H9 (cell line): ENCODE measurements around the gene SSH3. TPM values are rescaled to one million over a fixed set of nuclear protein-coding genes. Genes with fewer than 3 reads are reported as not detected.

ENCODE experiments used
- DNase-seq: peaks from one replicate; pipeline ENCODE4 v3.0.0-alpha.2; 2017
- H2AFZ ChIP-seq: one replicate; pipeline ENCODE4 v1.6.1; 2013; ENCODE audit warnings: mild to moderate bottlenecking, low read length, control low read depth, moderate library complexity
- H2AK5ac ChIP-seq: 2 replicates; pipeline ENCODE4 v1.6.1; 2013; ENCODE audit warnings: low read length, control low read depth, mixed read lengths; ENCODE audit not compliant: insufficient read length
- H2BK120ac ChIP-seq: one replicate; pipeline ENCODE4 v1.6.1; 2013; ENCODE audit warnings: low read depth, mild to moderate bottlenecking, low read length, control low read depth, inconsistent platforms; ENCODE audit not compliant: poor library complexity, severe bottlenecking
- H2BK12ac ChIP-seq: 2 replicates; pipeline ENCODE4 v1.6.1; 2013; ENCODE audit warnings: low read length, control low read depth, mixed read lengths, low read depth; ENCODE audit not compliant: insufficient read length
- H2BK15ac ChIP-seq: 2 replicates; pipeline ENCODE4 v1.6.1; 2013; ENCODE audit warnings: low read depth, low read length, control low read depth
- H2BK20ac ChIP-seq: one replicate; pipeline ENCODE4 v1.6.1; 2013; ENCODE audit warnings: low read depth, mild to moderate bottlenecking, low read length, control low read depth, inconsistent platforms; ENCODE audit not compliant: poor library complexity, severe bottlenecking
- H2BK5ac ChIP-seq: 2 replicates; pipeline ENCODE4 v1.6.1; 2013; ENCODE audit warnings: low read length, control low read depth, mixed read lengths; ENCODE audit not compliant: insufficient read length
- H3K14ac ChIP-seq: 2 replicates; pipeline ENCODE4 v1.6.1; 2013; ENCODE audit warnings: low read length, control low read depth; ENCODE audit not compliant: insufficient read depth
- H3K18ac ChIP-seq: 2 replicates; pipeline ENCODE4 v1.6.1; 2013; ENCODE audit warnings: low read depth, mild to moderate bottlenecking, mixed read lengths, low read length, control low read depth; ENCODE audit not compliant: insufficient read length
- H3K23ac ChIP-seq: 2 replicates; pipeline ENCODE4 v1.6.1; 2013; ENCODE audit warnings: low read length, control low read depth, mixed read lengths, low read depth; ENCODE audit not compliant: insufficient read length
- H3K23me2 ChIP-seq: 2 replicates; pipeline ENCODE4 v1.6.1; 2013; ENCODE audit warnings: low read depth, mild to moderate bottlenecking, mixed read lengths, low read length, control low read depth; ENCODE audit not compliant: insufficient read length, poor library complexity, severe bottlenecking
- H3K27ac ChIP-seq: 2 replicates; pipeline ENCODE4 v1.5.1; 2013; ENCODE audit warnings: low read length, control low read depth, mixed read lengths, low read depth; ENCODE audit not compliant: insufficient read length
- H3K27me3 ChIP-seq: 2 replicates; pipeline ENCODE4 v1.6.1; 2013; ENCODE audit warnings: low read length, control low read depth, inconsistent platforms; ENCODE audit not compliant: insufficient read depth
- H3K4ac ChIP-seq: 2 replicates; pipeline ENCODE4 v1.6.1; 2013; ENCODE audit warnings: low read depth, mild to moderate bottlenecking, control low read depth, inconsistent platforms, low read length, moderate library complexity
- H3K4me1 ChIP-seq: 2 replicates; pipeline ENCODE4 v1.6.1; 2013; ENCODE audit warnings: low read length, control low read depth, inconsistent platforms; ENCODE audit not compliant: insufficient read depth
- H3K4me2 ChIP-seq: 2 replicates; pipeline ENCODE4 v1.6.1; 2013; ENCODE audit warnings: low read length, control low read depth, mixed read lengths; ENCODE audit not compliant: insufficient read length, insufficient read depth
- H3K56ac ChIP-seq: 2 replicates; pipeline ENCODE4 v1.6.1; 2013; ENCODE audit warnings: low read depth, mild to moderate bottlenecking, mixed read lengths, low read length, control low read depth; ENCODE audit not compliant: insufficient read length
- H3K79me1 ChIP-seq: 2 replicates; pipeline ENCODE4 v1.6.1; 2013; ENCODE audit warnings: low read depth, mild to moderate bottlenecking, moderate library complexity, low read length, control low read depth, inconsistent platforms; ENCODE audit not compliant: insufficient read depth, poor library complexity, severe bottlenecking
- H3K79me2 ChIP-seq: 2 replicates; pipeline ENCODE4 v1.6.1; 2013; ENCODE audit warnings: low read length, control low read depth, inconsistent platforms; ENCODE audit not compliant: insufficient read depth
- H3K9ac ChIP-seq: 2 replicates; pipeline ENCODE4 v1.6.1; 2013; ENCODE audit warnings: low read length, control low read depth, mixed read lengths; ENCODE audit not compliant: insufficient read length; ENCODE audit errors: extremely low read depth
- H3K9me3 ChIP-seq: one replicate; pipeline ENCODE4 v1.6.1; 2013; ENCODE audit warnings: low read depth, low read length, inconsistent platforms; ENCODE audit not compliant: control insufficient read depth
- H3T11ph ChIP-seq: one replicate; pipeline ENCODE4 v1.6.1; 2013; ENCODE audit warnings: mild to moderate bottlenecking, low read length, control low read depth, inconsistent platforms
- H4K20me1 ChIP-seq: one replicate; pipeline ENCODE4 v1.6.1; 2013; ENCODE audit not compliant: control insufficient read depth, insufficient read length, insufficient read depth
- H4K5ac ChIP-seq: 2 replicates; pipeline ENCODE4 v1.6.1; 2013; ENCODE audit warnings: low read depth, mild to moderate bottlenecking, mixed read lengths, low read length, control low read depth; ENCODE audit not compliant: insufficient read length
- H4K8ac ChIP-seq: replicated peaks from 2 replicates; pipeline ENCODE4 v1.6.1; 2013; ENCODE audit warnings: low read length, control low read depth, mixed read lengths, low read depth; ENCODE audit not compliant: insufficient read length
- H4K91ac ChIP-seq: 2 replicates; pipeline ENCODE4 v1.6.1; 2013; ENCODE audit warnings: low read depth, mild to moderate bottlenecking, moderate library complexity, mixed read lengths, low read length, control low read depth; ENCODE audit not compliant: insufficient read length
- H3K27ac Mint-ChIP-seq, 3 experiments: 2 replicates in 2 of 3; 3 replicates in 1 of 3; pipeline ENCODE4 v1.8.0; 2020 to 2021; ENCODE audit warnings: mixed read lengths in 3 of 3, mild to moderate bottlenecking in 1 of 3, moderate library complexity in 1 of 3
- H3K27me3 Mint-ChIP-seq: 2 replicates; pipeline ENCODE4 v1.8.0; 2021; ENCODE audit warnings: low read depth, mild to moderate bottlenecking, moderate library complexity, mixed read lengths
- H3K36me3 Mint-ChIP-seq, 3 experiments: 2 replicates in 2 of 3; 3 replicates in 1 of 3; pipeline ENCODE4 v1.8.0; 2020 to 2021; ENCODE audit warnings: low read depth in 3 of 3, mixed read lengths in 3 of 3; ENCODE audit not compliant: insufficient read depth in 1 of 3
- H3K4me1 Mint-ChIP-seq, 2 experiments: 2 replicates each; pipeline ENCODE4 v1.8.0; 2020; ENCODE audit warnings: mixed read lengths in 2 of 2
- H3K4me3 Mint-ChIP-seq, 2 experiments: 2 replicates in 1 of 2; 3 replicates in 1 of 2; pipeline ENCODE4 v1.8.0; 2020 to 2021; ENCODE audit warnings: mild to moderate bottlenecking in 2 of 2, mixed read lengths in 2 of 2, moderate library complexity in 1 of 2
- H3K9me3 Mint-ChIP-seq, 2 experiments: 2 replicates in 1 of 2; 3 replicates in 1 of 2; pipeline ENCODE4 v1.8.0; 2020; ENCODE audit warnings: mild to moderate bottlenecking in 2 of 2, mixed read lengths in 2 of 2, moderate library complexity in 1 of 2
- CTCF ChIP-seq: fragments of 200-600 bp; sonication (generic); conservative IDR thresholded peaks from 3 replicates; pipeline ENCODE4 v1.8.0; 2021; ENCODE audit warnings: antibody characterized with exemption, mild to moderate bottlenecking
- WGBS: extraction: QIAGEN DNeasy Blood & Tissue Kit; methylation state at CpG from one replicate; pipeline ENCODE4 v1.1.7; 2013; ENCODE audit warnings: missing lambda C conversion rate, low lambda C conversion rate, mixed read lengths; ENCODE audit not compliant: insufficient read length; ENCODE audit errors: extremely low coverage; 5-methylcytosine and 5-hydroxymethylcytosine counted together
- total RNA-seq: library from RNA; stranded (reverse); gene quantifications from 2 replicates; pipeline ENCODE4 v1.2.1, GENCODE V29; 2021

SSH3 gene
- total RNA-seq, 1 experiment from 2014 or later, result 42.2 TPM

DNA sequence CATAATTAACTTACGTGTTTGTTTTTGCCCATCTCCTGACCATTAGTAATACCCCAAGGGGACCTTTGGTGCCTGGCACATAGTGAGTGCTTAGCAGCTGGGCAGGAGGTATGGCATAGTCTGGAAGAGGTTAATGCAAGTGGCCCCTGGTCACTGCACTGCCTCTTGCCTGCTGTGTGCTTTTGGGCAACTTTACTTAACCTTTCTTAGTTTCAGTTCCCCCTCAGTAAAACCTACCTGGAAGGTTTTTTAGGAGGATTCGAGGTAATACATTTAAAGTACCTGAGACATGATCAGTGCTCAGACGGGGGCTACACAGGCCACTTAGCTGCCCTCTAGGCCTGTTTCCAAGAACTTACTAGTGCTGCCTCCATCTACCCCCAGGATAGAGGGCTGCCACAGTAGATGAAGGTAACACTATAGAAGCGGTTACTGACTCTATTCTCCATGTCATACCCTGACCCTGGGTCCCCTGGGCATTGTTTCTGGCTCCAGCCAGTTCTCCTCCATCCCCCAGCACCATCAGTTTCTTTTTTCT lies 46.7 kb downstream of the SSH3 start:
- Histone ChIP-seq H3K79me1 (no peaks in the 10 kb centered on the region), H3K23me2 (peaks cover 14% of the 10 kb centered on the region), H2BK12ac (no peak overlapping the region), H2BK120ac (no peak overlapping the region), H3K23ac (no peak overlapping the region), H3K9ac (no peak overlapping the region), H4K91ac (no peak overlapping the region), H3K14ac (no peak overlapping the region), H4K5ac (no peak overlapping the region), H3K56ac (no peak overlapping the region), H3K4ac (no peak overlapping the region), H2BK15ac (no peak overlapping the region), H4K8ac (no peak overlapping the region), H3K27me3 (no peaks in the 10 kb centered on the region), H3K4me2 (no peak overlapping the region), H3K18ac (no peak overlapping the region), H3K27ac (no peak overlapping the region), H2BK5ac (no peak overlapping the region), H3T11ph (no peak overlapping the region), H3K4me1 (no peaks in the 10 kb centered on the region), H2BK20ac (no peak overlapping the region), H2AFZ (no peak overlapping the region), H3K79me2 (no peaks in the 10 kb centered on the region), H4K20me1 (no peaks in the 10 kb centered on the region), H2AK5ac (no peak overlapping the region), H3K9me3 (no peaks in the 10 kb centered on the region)
- H3K36me3 Mint-ChIP-seq, result no peaks in the 10 kb centered on the region
- no peak overlapping the region for H3K4me3 Mint-ChIP-seq
- no CpG with 5 or more reads among the region's 4 CpGs for WGBS
- H3K4me1 Mint-ChIP-seq, result peaks cover 28 to 38% of the 10 kb centered on the region in 2 experiments
- H3K27ac Mint-ChIP-seq, result 0 out of 7 replicates have a peak overlapping the region, but pooled peaks of 1 of the 3 experiments have one; percentile 2
- no peak for TF ChIP-seq CTCF
- no peaks in the 10 kb centered on the region; the same call in 1 of the 2 replicates for H3K27me3 Mint-ChIP-seq
- DNase-seq, result no peak
- H3K9me3 Mint-ChIP-seq, result no peaks in the 10 kb centered on the region; a peak in 1 of 5 replicates
